Osteoblast (primary cell): ENCODE measurements around the gene TMBIM6. TPM values are rescaled to one million over a fixed set of nuclear protein-coding genes. Genes with fewer than 3 reads are reported as not detected.

Source experiments
- DNase-seq: peaks from one replicate; pipeline ENCODE4 v3.0.0; 2011; ENCODE audit warnings: low spot score, mixed read lengths; ENCODE audit not compliant: insufficient read length; ENCODE audit errors: missing footprints
- H2AFZ ChIP-seq: 2 replicates; pipeline ENCODE4 v1.6.0; 2011; ENCODE audit warnings: mild to moderate bottlenecking, low read length
- H3K27ac ChIP-seq: 2 replicates; pipeline ENCODE4 v1.5.1; 2011; ENCODE audit warnings: mild to moderate bottlenecking, low read depth, low read length, moderate library complexity
- H3K27me3 ChIP-seq: 2 replicates; pipeline ENCODE4 v1.6.0; 2012; ENCODE audit warnings: mild to moderate bottlenecking, control low read depth, inconsistent platforms, low read length, moderate library complexity; ENCODE audit not compliant: insufficient read depth
- H3K36me3 ChIP-seq: 2 replicates; pipeline ENCODE4 v1.5.1; 2011; ENCODE audit warnings: mild to moderate bottlenecking, low read length, control low read depth, moderate library complexity; ENCODE audit not compliant: insufficient read depth
- H3K4me1 ChIP-seq: 2 replicates; pipeline ENCODE4 v1.5.1; 2011; ENCODE audit warnings: mild to moderate bottlenecking, low read length, control low read depth, moderate library complexity; ENCODE audit not compliant: insufficient read depth
- H3K4me2 ChIP-seq: 2 replicates; pipeline ENCODE4 v1.6.0; 2011; ENCODE audit warnings: mild to moderate bottlenecking, low read length; ENCODE audit not compliant: insufficient read depth
- H3K4me3 ChIP-seq: fragments of 200-600 bp; sonication (generic); 3 replicates; pipeline ENCODE4 v1.5.1; 2012; ENCODE audit warnings: mild to moderate bottlenecking, low read length, inconsistent platforms; ENCODE audit not compliant: insufficient read depth
- H3K79me2 ChIP-seq: 2 replicates; pipeline ENCODE4 v1.6.0; 2012; ENCODE audit warnings: mild to moderate bottlenecking, low read length, control low read depth, inconsistent platforms; ENCODE audit not compliant: insufficient read depth
- H3K9me3 ChIP-seq: 2 replicates; pipeline ENCODE4 v1.5.1; 2011; ENCODE audit warnings: low read depth, low read length, control low read depth
- H4K20me1 ChIP-seq: 2 replicates; pipeline ENCODE4 v1.6.0; 2012; ENCODE audit warnings: mild to moderate bottlenecking, low read length, control low read depth; ENCODE audit not compliant: insufficient read depth
- total RNA-seq: library from RNA; depleted of rRNA; stranded (reverse); fragments of >200 nt; gene quantifications from 2 replicates; pipeline ENCODE4 v1.2.3, GENCODE V29; 2012
- TF ChIP-seq, protein P1 (sequence below): IDR thresholded peaks from 2 replicates; pipeline ENCODE4 v1.5.1; 2011; ENCODE audit warnings: mild to moderate bottlenecking, low read depth, low read length, moderate library complexity; ENCODE audit errors: extremely low read depth

TMBIM6 gene, protein sequence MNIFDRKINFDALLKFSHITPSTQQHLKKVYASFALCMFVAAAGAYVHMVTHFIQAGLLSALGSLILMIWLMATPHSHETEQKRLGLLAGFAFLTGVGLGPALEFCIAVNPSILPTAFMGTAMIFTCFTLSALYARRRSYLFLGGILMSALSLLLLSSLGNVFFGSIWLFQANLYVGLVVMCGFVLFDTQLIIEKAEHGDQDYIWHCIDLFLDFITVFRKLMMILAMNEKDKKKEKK
- total RNA-seq: 398 and 421 TPM in 2 replicates

DNA sequence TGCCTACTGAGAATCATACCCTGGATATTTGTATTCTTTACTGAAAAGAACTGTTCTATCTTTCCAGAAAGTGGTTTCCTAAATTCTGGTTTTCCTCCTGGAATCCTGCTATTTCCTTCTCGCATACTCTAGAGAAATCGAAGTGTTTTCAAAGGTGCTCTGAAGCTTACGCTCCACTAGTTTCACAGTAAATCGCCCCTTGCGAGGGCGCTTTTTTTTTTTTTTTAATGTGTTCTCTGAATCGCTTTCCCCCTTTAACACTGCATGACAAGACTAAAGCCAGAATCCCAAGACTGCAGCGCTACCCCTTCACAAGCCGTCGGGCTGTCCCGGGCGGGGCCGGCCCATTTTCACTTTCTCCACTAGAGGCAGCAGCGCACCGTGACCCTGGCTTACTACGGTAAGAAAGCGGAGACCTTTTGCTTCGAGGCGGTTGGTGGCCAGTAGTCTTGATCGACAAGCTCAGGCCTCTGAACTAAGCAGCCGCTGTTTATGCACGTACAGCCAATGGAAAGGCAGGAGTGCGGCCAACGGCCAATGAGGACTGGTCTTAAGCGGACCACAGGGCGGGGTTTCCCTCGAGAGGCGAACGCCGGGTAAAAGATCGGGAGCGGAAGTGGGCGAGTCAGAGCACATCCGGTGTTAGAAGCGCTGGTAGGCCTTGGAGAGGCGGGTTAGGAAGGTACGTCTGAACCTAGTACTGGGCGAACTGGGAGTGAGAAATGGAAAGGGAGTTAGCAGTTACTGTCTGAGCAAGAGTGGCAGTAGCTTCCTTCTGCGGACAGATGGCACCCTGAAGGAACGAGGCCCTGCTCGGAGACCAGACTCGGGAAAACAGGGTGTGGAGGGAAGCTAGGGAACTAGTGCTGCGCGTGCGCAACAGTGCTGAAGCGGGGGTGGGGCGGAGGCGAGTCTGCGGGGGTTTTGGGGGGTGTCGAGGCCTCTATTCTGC is at the start of gene TMBIM6:
TSS of gene TMBIM6 (plus strand) at position 628 of the 952 bp plus-strand sequence. CDS start 10,937 bp downstream, outside the sequence.
- Histone ChIP-seq H3K4me1 (peaks cover 23% of the 10 kb centered on the region), H3K79me2 (peaks cover 49% of the 10 kb centered on the region), H3K27me3 (no peaks in the 10 kb centered on the region), H3K27ac (peak within 1 kb of the TSS; percentile 99), H3K9me3 (no peaks in the 10 kb centered on the region), H3K4me3 (peak within 1 kb of the TSS; percentile 98), H4K20me1 (peaks cover 43% of the 10 kb centered on the region), H2AFZ (peak within 1 kb of the TSS; percentile 91), H3K36me3 (peaks cover 4% of the 10 kb centered on the region), H3K4me2 (peak within 1 kb of the TSS; percentile 95)
- peak; percentile 93 for DNase-seq
- TF ChIP-seq, protein P1, sequence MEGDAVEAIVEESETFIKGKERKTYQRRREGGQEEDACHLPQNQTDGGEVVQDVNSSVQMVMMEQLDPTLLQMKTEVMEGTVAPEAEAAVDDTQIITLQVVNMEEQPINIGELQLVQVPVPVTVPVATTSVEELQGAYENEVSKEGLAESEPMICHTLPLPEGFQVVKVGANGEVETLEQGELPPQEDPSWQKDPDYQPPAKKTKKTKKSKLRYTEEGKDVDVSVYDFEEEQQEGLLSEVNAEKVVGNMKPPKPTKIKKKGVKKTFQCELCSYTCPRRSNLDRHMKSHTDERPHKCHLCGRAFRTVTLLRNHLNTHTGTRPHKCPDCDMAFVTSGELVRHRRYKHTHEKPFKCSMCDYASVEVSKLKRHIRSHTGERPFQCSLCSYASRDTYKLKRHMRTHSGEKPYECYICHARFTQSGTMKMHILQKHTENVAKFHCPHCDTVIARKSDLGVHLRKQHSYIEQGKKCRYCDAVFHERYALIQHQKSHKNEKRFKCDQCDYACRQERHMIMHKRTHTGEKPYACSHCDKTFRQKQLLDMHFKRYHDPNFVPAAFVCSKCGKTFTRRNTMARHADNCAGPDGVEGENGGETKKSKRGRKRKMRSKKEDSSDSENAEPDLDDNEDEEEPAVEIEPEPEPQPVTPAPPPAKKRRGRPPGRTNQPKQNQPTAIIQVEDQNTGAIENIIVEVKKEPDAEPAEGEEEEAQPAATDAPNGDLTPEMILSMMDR: peak; percentile 99

DNA sequence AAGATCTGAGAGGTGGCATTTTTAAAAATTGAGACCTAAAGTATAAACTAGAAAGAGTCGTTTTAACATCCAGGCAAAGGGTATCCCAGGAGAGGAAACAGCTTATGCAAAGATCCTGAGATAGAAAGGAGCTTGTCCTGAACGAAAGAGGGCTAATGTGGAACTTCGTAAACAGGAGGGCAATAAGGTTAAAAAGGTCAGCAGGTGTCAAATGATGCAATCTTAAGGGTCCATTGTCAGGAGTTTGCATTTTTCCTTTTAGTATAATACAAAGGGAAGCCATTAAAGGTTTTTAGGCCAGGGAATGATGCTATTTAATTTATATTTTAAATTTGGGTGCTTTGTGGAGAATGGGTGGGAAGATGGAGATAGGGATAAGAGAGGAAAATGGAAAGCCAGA is 48.5 kb upstream of the TMBIM6 start:
- Histone ChIP-seq H3K4me1 (peaks cover 8% of the 10 kb centered on the region), H3K36me3 (no peaks in the 10 kb centered on the region), H3K27ac (no peak overlapping the region), H2AFZ (no peak overlapping the region), H3K9me3 (no peaks in the 10 kb centered on the region), H3K4me2 (no peak overlapping the region), H4K20me1 (peaks cover 25% of the 10 kb centered on the region), H3K79me2 (peaks cover 86% of the 10 kb centered on the region), H3K27me3 (no peaks in the 10 kb centered on the region), H3K4me3 (no peak overlapping the region)
- no peak for DNase-seq
- TF ChIP-seq, protein P1: no peak

DNA sequence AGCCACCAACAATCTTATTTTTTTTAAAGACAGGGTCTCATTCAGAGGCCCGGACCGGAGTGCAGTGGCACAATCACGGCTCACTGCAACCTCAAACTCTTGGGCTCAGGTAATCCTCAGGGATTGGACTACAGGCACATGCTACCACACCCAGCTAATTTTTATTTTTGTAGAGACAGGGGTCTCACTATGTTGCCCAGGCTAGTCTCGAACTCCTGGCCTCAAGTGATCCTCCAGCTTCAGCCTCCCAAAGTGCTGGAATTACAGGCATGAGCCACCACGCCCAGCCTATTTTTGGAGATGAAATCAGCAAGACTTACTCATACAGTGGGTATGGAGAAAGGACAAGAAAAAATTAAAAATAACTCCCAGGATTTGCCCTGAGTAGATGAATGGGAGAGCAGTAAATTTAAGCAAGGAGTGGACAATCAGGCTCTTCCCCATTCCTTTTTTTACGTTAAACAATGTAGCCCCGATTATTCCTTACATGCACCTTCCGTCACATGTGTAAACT is 47.4 kb upstream of the TMBIM6 start:
- no peaks in the 10 kb centered on the region for H3K9me3 ChIP-seq
- no peak for DNase-seq
- peak overlapping the region; percentile 9 for H3K4me2 ChIP-seq
- H3K4me3 ChIP-seq: no peak overlapping the region
- H3K27ac ChIP-seq: no peak overlapping the region
- peaks cover 16% of the 10 kb centered on the region for H3K4me1 ChIP-seq
- H3K36me3 ChIP-seq: no peaks in the 10 kb centered on the region
- H3K79me2 ChIP-seq: peaks cover 83% of the 10 kb centered on the region
- TF ChIP-seq, protein P1: no peak
- peaks cover 23% of the 10 kb centered on the region for H4K20me1 ChIP-seq
- H3K27me3 ChIP-seq: no peaks in the 10 kb centered on the region
- H2AFZ ChIP-seq: no peak overlapping the region
